CD14-positive monocyte (primary cell): ENCODE measurements around the gene PRM2. TPM values are rescaled to one million over a fixed set of nuclear protein-coding genes. Genes with fewer than 3 reads are reported as not detected.

Source experiments
- DNase-seq, 3 donors: peaks; one replicate each; pipeline ENCODE4 v3.0.0-alpha.2; 2011 to 2022
- H2AFZ ChIP-seq: 2 replicates; pipeline ENCODE4 v1.6.0; 2012; ENCODE audit warnings: mild to moderate bottlenecking, low read depth, low read length, inconsistent platforms; ENCODE audit not compliant: insufficient read depth, poor library complexity, severe bottlenecking
- H3K27ac ChIP-seq, 2 donors: 1 replicate in 1 of 2; 2 replicates in 1 of 2; pipeline ENCODE4 v1.5.1; 2012 to 2013; ENCODE audit warnings: low read length in 2 of 2, control low read depth in 1 of 2, inconsistent platforms in 1 of 2, low read depth in 1 of 2, mild to moderate bottlenecking in 1 of 2
- H3K27me3 ChIP-seq, 2 donors: one replicate each; pipeline versions ENCODE4 v1.6.0 to v1.6.1; 2011 to 2013; ENCODE audit warnings: low read length in 2 of 2; ENCODE audit not compliant: control insufficient read depth in 2 of 2, insufficient read depth in 2 of 2
- H3K36me3 ChIP-seq, 2 donors: replicated peaks in 1 of 2; 1 replicate in 1 of 2; 2 replicates in 1 of 2; pipeline versions ENCODE4 v1.5.1 to v1.6.1; 2012 to 2013; ENCODE audit warnings: low read length in 2 of 2, control low read depth in 1 of 2, inconsistent platforms in 1 of 2, mild to moderate bottlenecking in 1 of 2; ENCODE audit not compliant: insufficient read depth in 2 of 2, control insufficient read depth in 1 of 2
- H3K4me1 ChIP-seq, 2 donors: 1 replicate in 1 of 2; 2 replicates in 1 of 2; pipeline versions ENCODE4 v1.5.1 to v1.6.1; 2012 to 2013; ENCODE audit warnings: low read length in 2 of 2, control low read depth in 1 of 2, inconsistent platforms in 1 of 2, mild to moderate bottlenecking in 1 of 2, moderate library complexity in 1 of 2; ENCODE audit not compliant: insufficient read depth in 2 of 2, control insufficient read depth in 1 of 2
- H3K4me2 ChIP-seq: replicated peaks from 2 replicates; pipeline ENCODE3; 2012; ENCODE audit warnings: low read length, moderate library complexity, mild to moderate bottlenecking; ENCODE audit not compliant: poor library complexity, severe bottlenecking; ENCODE audit errors: extremely low read depth
- H3K4me3 ChIP-seq, 3 experiments: fragments of 200-600 bp in 1 of 3; sonication (generic) in 1 of 3; replicated peaks in 1 of 3; 1 replicate in 2 of 3; 2 replicates in 1 of 3; pipeline ENCODE4 v1.5.1; 2011 to 2013; ENCODE audit warnings: low read length in 3 of 3, mild to moderate bottlenecking in 3 of 3, control low read depth in 2 of 3, low read depth in 2 of 3, inconsistent platforms in 1 of 3, moderate library complexity in 1 of 3
- H3K79me2 ChIP-seq: 2 replicates; pipeline ENCODE4 v1.6.0; 2012; ENCODE audit warnings: mild to moderate bottlenecking, control low read depth, inconsistent platforms, low read length, moderate library complexity; ENCODE audit not compliant: insufficient read depth
- H3K9ac ChIP-seq: 2 replicates; pipeline ENCODE4 v1.6.0; 2017; ENCODE audit warnings: low read length, mild to moderate bottlenecking; ENCODE audit not compliant: insufficient read depth, poor library complexity, severe bottlenecking
- H3K9me3 ChIP-seq, 2 donors: replicated peaks in 1 of 2; 1 replicate in 1 of 2; 2 replicates in 1 of 2; pipeline versions ENCODE4 v1.5.1 to v1.6.1; 2012 to 2013; ENCODE audit warnings: low read length in 2 of 2, control low read depth in 1 of 2; ENCODE audit not compliant: control insufficient read depth in 1 of 2, insufficient read depth in 1 of 2
- H4K20me1 ChIP-seq: 2 replicates; pipeline ENCODE4 v1.6.0; 2012; ENCODE audit warnings: mild to moderate bottlenecking, low read length, control low read depth, moderate library complexity; ENCODE audit not compliant: insufficient read depth
- H3K27ac Mint-ChIP-seq, 7 donors: one replicate each; pipeline ENCODE4 v1.8.0; 2020; ENCODE audit warnings: mild to moderate bottlenecking in 7 of 7, mixed read lengths in 7 of 7, moderate library complexity in 6 of 7, inconsistent platforms in 2 of 7
- H3K27me3 Mint-ChIP-seq, 3 donors: one replicate each; pipeline ENCODE4 v1.8.0; 2021 to 2022; ENCODE audit warnings: low read depth in 3 of 3, mild to moderate bottlenecking in 3 of 3, mixed read lengths in 3 of 3, moderate library complexity in 3 of 3, inconsistent platforms in 1 of 3
- H3K36me3 Mint-ChIP-seq, 2 donors: one replicate each; pipeline ENCODE4 v1.8.0; 2020; ENCODE audit warnings: mixed read lengths in 2 of 2, inconsistent platforms in 1 of 2, mild to moderate bottlenecking in 1 of 2
- H3K4me1 Mint-ChIP-seq: one replicate; pipeline ENCODE4 v1.8.0; 2020; ENCODE audit warnings: mild to moderate bottlenecking, mixed read lengths
- H3K4me3 Mint-ChIP-seq, 2 donors: one replicate each; pipeline ENCODE4 v1.8.0; 2020; ENCODE audit warnings: mild to moderate bottlenecking in 2 of 2, mixed read lengths in 2 of 2, moderate library complexity in 1 of 2
- H3K9me3 Mint-ChIP-seq, 7 donors: one replicate each; pipeline ENCODE4 v1.8.0; 2020 to 2022; ENCODE audit warnings: mixed read lengths in 7 of 7, mild to moderate bottlenecking in 6 of 7, moderate library complexity in 6 of 7, inconsistent platforms in 2 of 7
- WGBS: methylation state at CpG from one replicate; pipeline ENCODE4 v1.1.5; 2013; ENCODE audit warnings: missing lambda C conversion rate; ENCODE audit not compliant: insufficient coverage; 5-methylcytosine and 5-hydroxymethylcytosine counted together
- intact Hi-C, 2 donors: fragments of 100-400 bp; cut with micrococcal nuclease; formaldehyde crosslinking; loops; one replicate each; pipeline versions ENCODE4 v1.15.0 to v1.15.1; 2023
- polyA plus RNA-seq, 3 donors: library from polyadenylated mRNA; depleted of rRNA in 1 of 3; unstranded in 2 of 3; stranded (reverse) in 1 of 3; fragments of 300-500 nt in 2 of 3; fragments of >200 nt in 1 of 3; fragmentation: Illumina TruSeq in 2 of 3; gene quantifications; 1 replicate in 2 of 3; 2 replicates in 1 of 3; pipeline ENCODE4 v1.2.3, GENCODE V29; 2012 to 2021
- TF ChIP-seq, protein P1 (sequence below): fragments of 200-600 bp; IDR thresholded peaks from one replicate; pipeline ENCODE4 v1.8.0; 2022; ENCODE audit warnings: antibody characterized with exemption, mild to moderate bottlenecking

The PRM2 gene
- polyA plus RNA-seq, 3 donors = not detected

DNA sequence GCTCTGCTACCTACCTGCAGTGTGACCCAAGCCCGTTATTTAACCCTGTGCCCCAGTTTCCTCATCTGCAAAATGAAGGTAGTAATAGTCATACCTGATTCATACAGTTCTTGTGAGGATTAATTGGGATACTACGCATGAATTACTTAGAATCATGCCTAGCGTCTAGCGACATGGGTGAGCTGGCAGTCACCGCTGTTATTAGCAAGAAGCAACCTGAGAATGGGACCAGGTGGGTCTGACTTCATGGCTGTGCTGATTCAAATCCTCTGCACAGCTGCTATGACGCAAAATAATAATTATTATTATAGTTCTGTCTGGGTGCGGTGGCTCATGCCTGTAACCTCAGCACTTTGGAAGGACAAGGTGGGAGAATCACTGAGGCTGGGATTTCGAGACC is 28.1 kb downstream of the PRM2 start:
- Histone ChIP-seq H3K27ac (no peak overlapping the region), H3K9ac (no peak overlapping the region), H3K4me1 (peaks cover 0 to 5% of the 10 kb centered on the region in 2 donors), H3K36me3 (no peaks in the 10 kb centered on the region), H3K79me2 (no peaks in the 10 kb centered on the region), H3K4me2 (no peak overlapping the region), H4K20me1 (no peaks in the 10 kb centered on the region), H2AFZ (no peak overlapping the region), H3K4me3 (no peak overlapping the region), H3K9me3 (no peaks in the 10 kb centered on the region), H3K27me3 (no peaks in the 10 kb centered on the region)
- WGBS = 94% methylated on average over 7 of the region's 8 CpGs
- H3K27ac Mint-ChIP-seq = no peak overlapping the region
- peaks cover 6% of the 10 kb centered on the region for H3K4me1 Mint-ChIP-seq
- no peak for DNase-seq
- TF ChIP-seq, protein P1, sequence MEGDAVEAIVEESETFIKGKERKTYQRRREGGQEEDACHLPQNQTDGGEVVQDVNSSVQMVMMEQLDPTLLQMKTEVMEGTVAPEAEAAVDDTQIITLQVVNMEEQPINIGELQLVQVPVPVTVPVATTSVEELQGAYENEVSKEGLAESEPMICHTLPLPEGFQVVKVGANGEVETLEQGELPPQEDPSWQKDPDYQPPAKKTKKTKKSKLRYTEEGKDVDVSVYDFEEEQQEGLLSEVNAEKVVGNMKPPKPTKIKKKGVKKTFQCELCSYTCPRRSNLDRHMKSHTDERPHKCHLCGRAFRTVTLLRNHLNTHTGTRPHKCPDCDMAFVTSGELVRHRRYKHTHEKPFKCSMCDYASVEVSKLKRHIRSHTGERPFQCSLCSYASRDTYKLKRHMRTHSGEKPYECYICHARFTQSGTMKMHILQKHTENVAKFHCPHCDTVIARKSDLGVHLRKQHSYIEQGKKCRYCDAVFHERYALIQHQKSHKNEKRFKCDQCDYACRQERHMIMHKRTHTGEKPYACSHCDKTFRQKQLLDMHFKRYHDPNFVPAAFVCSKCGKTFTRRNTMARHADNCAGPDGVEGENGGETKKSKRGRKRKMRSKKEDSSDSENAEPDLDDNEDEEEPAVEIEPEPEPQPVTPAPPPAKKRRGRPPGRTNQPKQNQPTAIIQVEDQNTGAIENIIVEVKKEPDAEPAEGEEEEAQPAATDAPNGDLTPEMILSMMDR = no peak
- intact Hi-C loops = no loop called here
- H3K4me3 Mint-ChIP-seq = no peak overlapping the region
- H3K36me3 Mint-ChIP-seq = peaks cover 2 to 5% of the 10 kb centered on the region in 2 donors
- peaks cover 14 to 30% (median 23%) of the 10 kb centered on the region in 3 donors for H3K27me3 Mint-ChIP-seq
- H3K9me3 Mint-ChIP-seq = peaks cover 0 to 4% (median 0%) of the 10 kb centered on the region in 7 donors

DNA sequence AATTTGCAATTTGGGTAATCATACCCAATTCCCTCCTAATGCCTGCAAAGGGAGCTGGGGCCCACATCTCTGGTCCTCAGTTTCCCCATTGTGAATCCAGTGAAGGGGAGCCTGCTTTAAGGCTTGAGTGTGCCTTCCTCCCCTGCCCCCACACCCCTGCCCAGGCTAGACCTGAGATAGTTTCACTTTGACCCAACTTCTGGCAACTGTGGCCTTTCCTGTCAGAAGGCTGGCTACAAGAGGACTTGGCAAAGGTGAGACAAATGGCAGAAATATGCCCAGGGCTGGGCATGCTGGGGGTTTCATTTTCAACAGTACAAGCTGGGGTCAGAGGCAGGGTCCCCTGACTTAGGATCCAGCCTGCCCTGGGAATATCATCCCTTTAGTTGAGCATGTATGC is 30.3 kb downstream of the PRM2 start:
- Mint-ChIP-seq H3K4me3 (no peak overlapping the region), H3K9me3 (peaks cover 0 to 4% (median 0%) of the 10 kb centered on the region in 7 donors), H3K36me3 (no peaks in the 10 kb centered on the region), H3K4me1 (no peaks in the 10 kb centered on the region), H3K27me3 (peaks cover 7 to 14% (median 10%) of the 10 kb centered on the region in 3 donors), H3K27ac (no peak overlapping the region)
- H3K4me2 ChIP-seq = no peak overlapping the region
- no peak for DNase-seq
- H3K79me2 ChIP-seq = no peaks in the 10 kb centered on the region
- H3K9me3 ChIP-seq = no peaks in the 10 kb centered on the region
- H3K27ac ChIP-seq = no peak overlapping the region
- TF ChIP-seq, protein P1 = no peak
- H3K4me1 ChIP-seq = no peaks in the 10 kb centered on the region
- intact Hi-C loops = no loop called here
- no peak overlapping the region for H3K4me3 ChIP-seq
- no peaks in the 10 kb centered on the region for H3K27me3 ChIP-seq
- no peaks in the 10 kb centered on the region for H3K36me3 ChIP-seq
- no peaks in the 10 kb centered on the region for H4K20me1 ChIP-seq
- no peak overlapping the region for H3K9ac ChIP-seq
- no peak overlapping the region for H2AFZ ChIP-seq
